Stimulated activated CD8-positive, alpha-beta memory T cell treated with anti-CD3 and anti-CD28 coated beads, Interleukin-12 subunit alpha, Interleukin-12 subunit beta, amount 100 ng/mL, for 24 hours (primary cell): ENCODE data around the gene HOXB5.

Experiments
- DNase-seq: peaks from one replicate; pipeline ENCODE4 v3.0.0-alpha.2; 2020; ENCODE audit errors: extremely low read depth

HOXB5 gene

DNA sequence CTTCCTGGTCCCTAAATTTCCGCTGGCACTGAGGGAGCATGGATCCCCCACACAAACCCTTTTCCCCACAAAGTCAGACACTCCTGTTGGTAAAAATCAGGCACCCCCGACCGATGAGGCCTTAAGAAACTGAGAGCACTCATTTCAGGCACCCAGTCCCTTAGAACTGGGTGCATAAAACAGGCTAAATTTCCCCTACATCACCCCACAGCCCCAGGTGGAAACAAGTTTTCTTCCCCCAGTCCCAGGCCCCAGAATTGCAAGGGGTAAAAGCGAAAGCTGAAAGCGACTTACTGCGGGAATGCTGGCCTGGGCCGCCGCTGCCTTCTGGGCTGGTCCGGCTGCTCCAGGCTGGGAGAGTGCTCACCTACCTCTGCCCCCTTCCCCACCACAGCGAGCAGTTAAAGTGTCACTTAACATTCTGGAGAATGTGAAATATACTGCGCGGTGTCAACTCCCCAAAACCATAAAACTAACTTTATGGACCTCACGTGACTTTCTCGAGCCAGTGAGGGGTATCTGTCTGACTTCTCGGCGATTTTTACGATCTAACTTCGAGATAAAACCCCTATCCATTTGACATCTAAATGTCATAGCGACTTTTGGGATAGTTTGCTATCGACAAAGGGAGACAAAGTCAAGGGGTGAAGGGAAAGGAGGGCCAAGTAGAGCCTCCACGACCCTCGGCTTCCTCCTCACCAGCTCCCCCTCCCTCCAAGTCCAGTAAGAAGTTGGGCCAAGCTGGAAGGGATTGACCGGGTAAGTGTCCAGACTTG, 3.6 kb downstream of the HOXB5 start, which contains the start of gene HOXB3:
Gene HOXB3 (minus strand): TSS at position 411 of the 776 bp plus-strand sequence. CDS start 37,767 bp downstream, outside the sequence.
- DNase-seq, result no peak

DNA sequence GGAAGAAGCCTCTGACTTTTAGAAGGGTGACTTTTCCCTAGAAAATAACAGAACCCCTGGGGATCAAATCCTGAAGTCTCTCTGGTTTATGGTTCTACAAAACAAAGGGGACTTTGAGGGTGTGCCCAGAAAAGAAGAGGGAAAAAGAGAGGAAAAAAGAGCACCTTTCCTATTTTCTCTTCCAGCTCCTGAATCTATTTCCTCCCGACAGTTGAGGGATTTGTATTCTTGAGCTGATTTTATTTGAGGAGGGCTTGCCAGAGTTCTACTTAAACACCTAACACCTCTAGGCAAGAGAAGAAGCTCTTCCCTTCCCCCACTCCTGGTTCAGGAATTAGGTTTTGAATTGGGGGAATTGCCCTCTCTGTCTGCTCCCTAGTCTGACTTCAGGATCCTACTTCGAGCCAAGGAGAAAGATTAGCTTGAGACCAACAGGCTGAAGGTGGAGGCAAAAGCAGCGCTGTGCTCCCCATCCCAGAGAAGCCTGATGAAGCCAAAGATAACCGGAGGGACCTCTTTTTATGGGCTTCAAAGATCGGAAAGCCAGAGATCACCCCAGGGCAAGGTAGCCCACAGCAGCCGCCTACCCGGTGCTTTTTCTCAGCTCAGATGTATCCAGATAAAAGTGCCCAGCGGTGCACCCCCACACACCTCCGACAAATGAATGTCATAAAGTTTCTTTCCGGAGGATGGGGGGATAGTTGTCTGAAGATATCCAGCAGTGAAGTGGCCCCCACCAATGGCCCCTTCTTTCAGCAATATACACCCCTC, 4.3 kb downstream of the HOXB5 start:
- DNase-seq, result no peak

DNA sequence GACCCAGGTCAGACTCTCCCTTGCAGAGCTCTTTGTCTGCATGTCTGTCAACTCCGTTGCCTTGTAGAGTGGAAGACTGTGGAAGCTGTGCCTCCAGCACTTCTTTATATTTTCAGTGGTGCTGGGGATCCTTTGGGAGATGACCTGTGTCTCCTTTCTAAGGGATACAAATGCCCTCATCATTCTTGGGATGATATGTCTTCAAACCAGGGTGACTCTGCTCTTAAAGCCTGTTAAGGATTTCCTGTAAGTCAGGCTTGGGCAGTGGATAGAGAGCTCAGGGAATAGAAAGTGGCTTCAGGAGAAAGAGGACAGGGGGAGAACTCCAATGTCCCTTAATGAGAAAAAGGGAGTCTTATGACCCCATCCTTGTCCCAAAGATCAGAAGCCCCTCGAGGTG, 5.1 kb downstream of the HOXB5 start:
- no peak for DNase-seq

DNA sequence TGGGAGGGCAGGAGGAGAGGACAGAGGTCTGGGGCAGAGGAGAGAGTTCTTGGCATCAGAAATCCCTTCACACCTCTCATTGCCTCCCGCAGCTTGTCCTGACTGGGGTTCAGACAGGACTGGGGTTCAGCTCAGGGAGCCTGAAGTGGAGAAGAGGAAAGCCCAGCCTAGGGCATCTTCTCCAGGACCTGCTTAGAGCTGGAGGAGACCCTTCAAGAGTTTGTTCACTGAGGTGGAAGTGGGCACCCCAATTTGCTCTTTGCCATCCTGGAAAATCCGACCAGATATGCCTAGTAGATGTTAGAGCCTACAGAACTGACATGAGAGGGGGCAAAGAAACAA, 5.5 kb downstream of the HOXB5 start:
- DNase-seq, result no peak

DNA sequence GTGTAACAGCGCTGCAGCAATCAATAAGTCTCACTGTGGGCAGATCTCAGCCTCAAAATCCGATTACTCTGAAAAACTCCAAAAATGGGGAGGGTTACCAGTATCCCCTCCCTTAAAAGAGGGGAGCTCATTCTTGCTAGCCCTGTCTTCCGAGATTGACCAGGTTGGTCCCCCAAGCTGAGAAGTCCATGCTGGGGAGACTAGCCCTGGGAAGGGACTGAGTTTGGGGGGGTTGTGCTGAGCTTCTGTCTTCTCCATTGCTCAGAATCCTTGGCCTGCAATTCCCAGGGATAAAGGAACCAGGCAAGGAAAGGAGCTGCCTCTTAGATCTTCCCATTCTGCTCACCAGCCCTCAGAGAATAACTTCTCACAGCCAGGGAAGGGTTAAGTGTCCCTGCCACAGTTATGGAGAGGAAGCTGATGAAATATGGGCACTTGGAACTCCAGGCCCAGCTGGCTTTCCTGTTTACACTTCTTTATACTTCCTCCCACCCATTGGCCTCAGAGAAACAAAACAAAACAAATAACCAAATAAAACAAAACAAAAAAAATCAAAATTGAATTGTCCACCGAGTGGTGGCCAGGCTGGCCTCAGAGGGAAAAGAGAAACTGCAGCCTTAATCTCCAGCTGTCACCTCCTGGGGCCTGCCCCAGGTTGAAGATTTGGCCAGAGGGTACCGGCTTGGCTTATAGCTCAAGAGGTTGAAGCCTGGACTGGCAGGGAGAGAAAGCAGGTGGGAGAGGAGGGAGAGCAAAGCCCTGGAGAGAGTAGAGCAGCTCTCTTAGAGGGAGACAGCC, 6.1 kb downstream of the HOXB5 start:
- no peak for DNase-seq

DNA sequence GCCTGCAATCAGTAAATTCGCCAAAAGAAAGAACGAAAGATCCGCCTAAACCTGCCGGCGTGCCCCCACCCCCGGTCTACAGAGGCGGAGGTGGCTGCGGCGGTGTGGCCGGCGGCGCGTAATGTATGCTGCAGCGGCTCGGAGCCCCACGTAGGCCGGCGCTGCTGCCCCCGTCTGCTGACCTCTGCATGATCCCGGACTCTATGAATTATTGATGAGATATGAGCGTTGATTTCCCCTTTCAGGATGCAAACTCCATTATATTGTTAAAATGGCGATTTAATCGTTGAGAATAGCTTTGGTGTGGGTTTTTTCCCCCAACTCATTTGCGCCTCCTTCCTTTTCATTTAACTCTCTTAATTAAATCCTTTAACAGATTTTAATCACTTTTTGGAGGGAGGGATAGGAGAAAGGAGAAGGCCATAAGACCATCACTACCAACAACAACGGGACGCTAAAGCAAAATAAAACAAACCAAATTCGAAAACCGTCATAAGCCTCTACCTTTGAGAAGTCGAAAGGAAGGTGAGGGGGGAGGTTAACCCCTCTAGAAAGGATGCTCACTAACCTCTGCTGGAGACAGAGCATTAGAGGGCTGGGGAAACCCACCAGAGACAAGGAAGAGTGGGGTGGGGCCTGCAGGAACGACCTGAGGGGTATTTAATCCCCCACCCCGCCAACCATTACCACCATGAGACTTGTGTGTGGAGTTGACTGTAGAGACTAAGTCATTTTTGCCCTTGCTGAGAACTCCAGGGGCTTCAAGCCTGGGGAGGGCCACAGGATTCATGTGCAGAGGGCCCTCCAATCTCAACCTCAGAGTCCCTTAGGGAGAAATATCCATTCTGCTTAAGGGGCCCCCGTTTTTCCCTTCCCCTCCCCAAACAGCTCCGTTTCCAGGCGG, 7.0 kb downstream of the HOXB5 start:
- DNase-seq, result no peak

DNA sequence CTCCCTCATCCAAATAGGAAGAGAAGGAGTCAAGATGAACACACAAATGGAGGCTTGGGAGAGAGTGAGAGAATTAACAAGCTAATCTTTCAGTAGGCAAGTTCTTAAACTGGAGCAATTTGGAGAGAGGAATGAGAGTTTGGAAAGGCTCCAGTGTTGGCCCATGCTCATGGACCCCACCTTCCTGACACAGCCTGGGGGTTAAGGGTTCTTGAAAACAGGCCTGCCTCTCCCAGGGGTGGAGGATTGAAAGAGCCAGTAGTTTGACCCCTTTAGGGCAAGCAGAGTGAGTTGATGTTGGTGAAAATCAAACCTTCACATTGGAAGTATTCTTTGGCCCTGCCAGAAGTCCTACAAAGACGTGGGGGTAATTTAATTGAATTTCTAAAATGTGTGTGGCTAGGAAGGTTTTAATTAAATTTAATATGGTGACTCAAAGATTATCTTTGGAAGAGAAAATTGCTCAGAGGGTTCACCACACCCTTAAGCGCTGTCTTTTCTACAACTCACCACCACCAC, 9.3 kb downstream of the HOXB5 start:
- DNase-seq, result no peak

DNA sequence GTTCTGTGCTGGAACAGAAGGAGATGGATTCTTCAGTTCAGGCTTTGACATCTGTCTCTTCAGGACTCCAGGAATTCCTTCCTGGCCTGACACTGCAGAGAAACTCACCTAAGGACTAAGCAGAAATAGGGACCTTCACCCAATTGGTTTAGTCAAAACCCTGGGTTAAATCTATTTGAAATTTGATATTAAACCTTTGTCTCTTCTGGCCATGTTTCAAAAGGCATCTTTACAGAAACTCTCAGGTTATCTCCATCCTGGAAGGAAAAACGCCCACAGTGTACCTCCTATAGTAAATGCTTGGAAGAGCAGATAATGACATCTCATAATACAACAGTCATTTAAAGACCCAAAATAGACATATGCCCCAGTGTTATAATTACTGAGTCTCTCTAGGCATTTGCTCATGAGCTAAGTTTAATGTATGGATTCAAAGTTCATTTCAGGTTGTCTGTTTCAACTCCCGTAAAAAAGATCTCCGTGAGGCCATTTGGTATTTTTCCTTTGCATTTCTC, 9.8 kb downstream of the HOXB5 start:
- DNase-seq, result no peak

DNA sequence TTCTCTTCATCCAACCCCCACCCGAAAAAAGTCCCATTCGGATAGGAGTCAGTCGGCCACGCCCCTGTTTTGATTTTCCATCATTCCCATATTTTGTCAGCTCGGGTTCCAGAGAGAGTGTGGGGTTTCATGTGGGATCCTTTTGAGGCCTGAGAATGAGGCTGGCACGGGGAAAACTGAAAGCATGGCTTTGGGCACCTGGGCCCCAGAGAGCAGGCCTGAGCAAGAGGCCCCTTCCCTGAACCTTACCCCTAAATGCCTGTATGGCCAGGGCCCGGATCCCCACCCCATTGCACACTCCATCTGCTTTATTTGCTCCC, 10.9 kb downstream of the HOXB5 start:
- no peak for DNase-seq

DNA sequence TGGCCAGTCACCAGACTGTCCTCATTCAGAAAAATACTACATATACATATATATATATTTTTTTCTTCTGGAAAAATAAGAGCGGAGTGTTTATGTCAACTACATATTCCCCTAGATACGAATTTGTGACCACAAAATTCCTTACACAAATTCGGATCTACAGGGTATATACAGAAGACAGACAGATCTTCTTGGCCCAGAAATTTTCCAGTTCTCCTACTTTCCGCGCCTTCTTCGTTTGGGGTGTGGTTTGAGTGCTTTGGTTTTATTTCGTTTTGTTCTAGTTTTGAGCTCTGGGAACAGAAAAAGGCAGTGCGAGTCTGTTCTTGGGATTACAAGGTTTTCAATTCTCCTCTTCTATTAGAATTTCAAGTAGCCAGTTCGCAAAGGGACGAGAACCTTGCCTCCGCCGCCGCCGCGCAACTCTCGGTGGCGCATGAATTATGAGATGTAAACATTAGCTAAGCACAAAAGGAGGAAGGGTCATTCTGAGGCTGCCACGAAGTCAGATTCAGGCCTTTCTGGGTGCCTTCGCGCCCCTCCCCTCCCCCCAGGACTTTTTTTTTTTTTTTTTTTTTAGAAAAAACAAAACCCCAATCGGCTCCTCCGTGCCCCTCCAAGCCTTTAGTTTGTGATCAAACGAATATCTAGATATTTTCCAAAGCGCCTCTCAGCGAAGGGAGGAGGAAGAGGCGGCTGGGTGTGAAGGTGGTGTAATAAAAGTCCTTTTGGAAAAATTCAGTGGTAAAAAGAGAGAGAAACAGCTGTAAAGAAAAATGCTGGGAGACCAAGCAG, 13.6 kb downstream of the HOXB5 start:
- DNase-seq, result no peak

DNA sequence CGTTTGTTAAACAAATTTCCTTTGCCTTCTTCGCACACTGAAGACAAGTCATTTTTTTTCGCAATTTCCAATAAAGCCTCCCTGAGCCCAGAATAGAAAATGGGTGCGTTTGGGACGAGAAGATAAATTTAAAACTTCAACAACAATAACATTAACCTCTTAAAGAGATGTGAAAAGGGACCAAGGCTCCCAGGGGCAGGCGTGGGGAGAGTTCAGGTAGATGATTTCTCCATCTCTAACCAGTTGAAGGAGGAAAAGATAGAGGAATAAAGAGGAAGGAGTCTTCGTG, 14.2 kb downstream of the HOXB5 start:
- DNase-seq, result no peak

DNA sequence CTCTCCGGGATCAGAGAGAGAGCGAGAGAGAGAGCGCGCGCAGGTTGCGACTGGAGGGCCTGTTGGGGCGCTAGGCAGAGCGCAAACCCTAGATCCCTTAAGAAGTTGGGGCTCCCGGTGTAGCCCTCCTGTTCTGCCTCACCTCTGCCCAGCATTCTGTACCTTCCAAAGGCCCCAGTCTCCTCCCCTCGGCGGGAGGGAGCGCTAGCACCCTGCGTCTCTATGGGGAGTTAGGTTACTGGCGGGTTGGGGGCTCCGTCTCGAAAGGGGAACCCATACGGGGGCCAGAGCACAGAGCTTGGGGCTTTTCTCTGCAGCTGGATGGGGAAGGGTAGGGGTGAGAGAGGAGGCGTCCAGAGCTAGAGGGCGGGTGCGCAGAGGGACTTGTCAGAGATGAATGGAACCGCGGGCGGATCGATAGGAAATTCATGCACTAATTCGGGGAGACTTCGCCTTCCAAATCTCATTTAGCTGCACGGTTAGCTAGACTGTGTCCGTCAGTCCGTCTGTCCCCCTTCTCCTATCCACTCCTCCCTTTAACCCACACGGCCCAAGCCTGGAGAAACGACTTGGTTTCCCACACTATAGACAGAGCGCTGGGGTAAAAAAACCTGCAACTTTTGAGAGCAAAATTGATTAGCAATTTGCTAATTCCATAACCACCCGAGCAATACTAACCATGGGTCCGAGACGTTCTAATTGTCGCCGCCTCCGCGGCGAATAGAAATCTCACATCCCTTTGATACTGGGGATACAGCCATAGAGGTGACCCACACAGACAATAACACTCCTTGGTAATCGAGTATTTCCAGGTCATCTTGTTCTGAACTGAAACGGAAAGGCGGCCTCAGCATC, 14.7 kb downstream of the HOXB5 start:
- DNase-seq, result no peak

DNA sequence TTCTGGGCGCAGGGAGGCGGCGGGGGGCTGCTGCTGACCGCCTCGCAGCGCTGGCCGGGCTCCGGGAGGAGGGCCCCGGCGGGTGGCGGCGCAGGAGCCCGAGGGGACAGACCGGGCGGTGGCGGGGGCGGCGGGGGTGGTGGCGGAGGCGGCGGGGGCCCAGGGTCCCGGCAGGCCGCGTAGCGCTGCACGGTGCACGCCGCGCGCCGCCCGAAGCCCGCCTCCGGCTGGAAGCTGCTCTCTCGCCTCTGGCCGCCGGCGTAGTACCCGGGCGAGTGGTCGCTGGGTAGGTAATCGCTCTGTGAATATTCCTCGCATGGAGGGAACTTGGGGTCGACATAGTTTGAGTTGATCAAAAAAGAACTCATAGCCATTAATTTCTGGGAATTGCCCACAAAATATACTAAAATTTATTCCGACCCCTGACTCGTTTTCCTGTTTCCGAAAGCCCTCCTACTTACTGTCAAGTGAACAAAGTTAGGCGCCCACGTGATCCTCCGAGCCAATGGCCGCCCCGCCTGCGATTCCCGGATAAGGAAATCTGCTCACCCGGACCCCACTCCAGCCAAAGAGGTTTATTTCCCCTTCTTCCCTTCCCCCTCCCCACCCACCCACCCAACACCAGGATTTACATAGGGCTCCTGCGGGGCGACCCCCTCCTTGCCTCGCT, 15.5 kb downstream of the HOXB5 start, which contains the start of gene HOXB4:
Gene HOXB4 (minus strand): TSS at position 405 of the 670 bp plus-strand sequence. CDS start 31 bp downstream, at position 374.
- no peak for DNase-seq

DNA sequence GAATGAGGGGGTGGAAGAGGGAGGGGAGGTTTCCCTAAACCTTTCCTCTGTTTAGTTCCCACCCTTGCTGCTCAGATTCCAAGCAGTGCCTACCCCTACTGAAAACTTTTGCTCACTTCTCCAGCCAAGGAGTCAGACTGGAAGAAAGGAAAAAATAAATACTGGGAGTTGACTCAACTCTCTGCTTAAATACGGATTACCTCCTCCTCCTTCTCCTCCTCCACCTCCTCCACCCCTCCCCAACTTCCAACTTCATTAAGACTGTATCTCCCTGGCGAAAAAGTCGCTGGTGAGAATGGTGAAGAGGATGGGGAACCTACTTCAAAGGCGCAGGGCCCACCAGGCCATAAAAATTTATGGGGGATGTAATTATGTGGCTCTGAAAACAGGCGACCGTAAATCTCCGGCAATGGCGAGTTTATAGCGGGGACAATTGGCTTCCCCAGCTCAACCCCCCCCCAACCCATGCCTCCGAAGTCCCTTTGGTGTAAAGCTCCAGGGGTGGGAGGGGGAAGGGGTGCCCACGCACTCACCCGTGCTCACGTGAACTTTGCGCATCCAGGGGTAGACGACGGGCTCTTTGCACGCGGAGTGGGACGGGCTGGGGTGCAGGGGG, 16.1 kb downstream of the HOXB5 start:
- DNase-seq, result no peak

DNA sequence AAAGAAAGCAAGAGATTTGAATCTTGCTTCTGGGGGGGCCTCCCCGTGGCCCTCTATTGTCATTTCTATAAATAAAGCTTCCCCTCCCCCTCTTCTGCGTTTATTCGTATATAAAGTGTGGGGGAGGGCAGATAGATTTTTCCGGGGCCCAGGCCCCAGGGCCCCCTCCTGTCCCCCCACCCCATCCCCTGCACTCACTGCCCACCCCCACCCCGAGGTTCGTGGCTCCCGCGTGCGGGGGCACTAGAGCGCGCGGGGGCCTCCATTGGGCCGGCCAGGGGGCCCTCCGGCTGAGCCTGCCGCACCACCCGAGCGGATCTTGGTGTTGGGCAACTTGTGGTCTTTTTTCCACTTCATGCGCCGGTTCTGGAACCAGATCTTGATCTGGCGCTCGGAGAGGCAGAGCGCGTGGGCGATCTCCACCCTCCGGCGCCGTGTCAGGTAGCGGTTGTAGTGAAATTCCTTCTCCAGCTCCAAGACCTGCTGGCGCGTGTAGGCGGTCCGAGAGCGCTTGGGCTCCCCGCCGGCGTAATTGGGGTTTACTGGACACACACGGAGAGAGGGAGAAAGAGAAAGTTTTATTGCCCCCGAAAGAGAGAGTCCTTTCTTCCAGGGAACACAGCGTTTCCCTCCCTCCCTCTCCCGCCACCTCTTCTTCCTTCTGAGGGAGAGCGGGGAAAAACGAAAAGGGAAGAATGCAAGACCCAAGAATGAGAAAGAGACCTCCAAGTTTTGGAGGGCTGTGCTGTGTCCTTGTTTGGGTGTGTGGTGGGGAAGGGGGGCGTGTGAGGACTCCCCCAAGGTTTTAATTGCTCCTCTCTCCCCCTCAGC, 16.9 kb downstream of the HOXB5 start:
- DNase-seq, result no peak

DNA sequence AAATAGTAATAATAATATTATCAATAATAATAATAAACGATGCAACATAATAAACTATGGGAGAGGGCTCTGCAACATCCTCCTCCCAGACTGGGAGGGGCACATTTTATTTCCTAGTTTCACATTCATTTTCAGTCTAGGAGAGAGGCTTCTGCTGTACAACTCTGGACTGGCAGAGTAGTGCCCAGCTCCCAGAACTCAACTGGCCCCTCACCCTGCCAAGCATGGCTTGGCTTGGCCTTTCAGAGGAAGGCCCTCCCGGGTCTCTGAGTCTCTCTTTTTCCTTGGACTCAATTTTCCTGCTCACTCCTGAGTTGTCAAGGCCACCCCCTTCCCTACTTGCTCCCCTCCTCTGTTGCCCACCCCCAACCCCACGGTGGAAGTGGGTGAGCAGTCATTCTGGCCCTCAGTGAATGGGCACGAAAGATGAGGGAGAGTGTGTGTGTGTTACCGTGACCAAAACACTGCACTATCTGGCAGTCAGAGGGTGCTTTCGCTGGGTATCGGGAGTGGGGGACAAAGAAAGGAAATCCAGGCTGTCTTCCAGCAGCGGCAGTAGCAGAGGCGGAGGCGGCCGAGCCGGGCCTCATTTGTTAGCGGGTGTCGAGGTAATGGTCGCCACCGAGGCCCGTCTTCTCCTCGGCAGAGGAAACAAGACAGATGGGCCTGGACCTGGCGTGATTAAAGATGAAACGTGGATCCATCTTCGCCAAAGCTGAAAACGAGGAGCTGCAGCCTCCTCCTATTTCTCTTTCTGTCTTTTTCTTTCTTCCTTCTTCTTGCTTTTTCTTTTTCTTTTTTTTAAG, 17.7 kb downstream of the HOXB5 start:
- no peak for DNase-seq
